Stimulated activated CD4-positive, alpha-beta T cell treated with anti-CD3 and anti-CD28 coated beads, Interleukin-1b, Interleukin-23, amount 100 ng/mL, for 24 hours (primary cell): ENCODE results near the gene CACNA1A.
"Not testable (repeated sequence)": the region's sequence is repeated elsewhere in the genome, so short reads cannot be mapped to it uniquely, and the experiment has no call there.

Experiments used
- DNase-seq, 4 experiments: peaks; one replicate each; pipeline ENCODE4 v3.0.0-alpha.2; 2020; ENCODE audit warnings: low read depth in 4 of 4, low spot score in 1 of 4

CACNA1A gene

DNA sequence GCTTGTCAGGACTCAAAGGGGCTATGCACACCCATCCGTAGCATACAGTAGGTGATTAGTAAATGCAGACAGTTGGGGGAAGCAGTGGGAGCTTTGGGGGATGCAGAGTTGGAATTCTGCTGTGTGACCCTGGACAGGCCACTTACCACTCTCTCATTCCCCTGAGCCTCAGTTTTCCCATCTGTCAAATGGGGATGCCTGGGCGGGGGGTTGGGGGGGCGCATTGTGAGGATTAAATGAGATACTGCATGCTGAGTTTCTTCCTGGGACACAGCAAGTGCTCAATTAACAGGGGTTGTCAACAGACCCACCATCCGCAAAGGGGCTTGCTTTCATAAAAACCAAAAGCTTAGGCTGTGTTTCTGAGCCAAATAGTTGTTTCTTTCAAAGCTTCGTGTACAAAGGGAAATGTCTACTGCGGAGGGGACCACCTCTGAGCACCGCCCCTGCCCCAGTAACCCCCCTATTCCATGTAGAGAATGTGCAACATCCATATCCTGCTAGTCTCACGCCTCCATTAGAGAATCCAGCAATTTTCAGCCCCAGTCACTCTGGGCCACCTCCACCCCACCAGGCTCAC is 223.7 kb downstream of the CACNA1A start:
- no peak for DNase-seq

DNA sequence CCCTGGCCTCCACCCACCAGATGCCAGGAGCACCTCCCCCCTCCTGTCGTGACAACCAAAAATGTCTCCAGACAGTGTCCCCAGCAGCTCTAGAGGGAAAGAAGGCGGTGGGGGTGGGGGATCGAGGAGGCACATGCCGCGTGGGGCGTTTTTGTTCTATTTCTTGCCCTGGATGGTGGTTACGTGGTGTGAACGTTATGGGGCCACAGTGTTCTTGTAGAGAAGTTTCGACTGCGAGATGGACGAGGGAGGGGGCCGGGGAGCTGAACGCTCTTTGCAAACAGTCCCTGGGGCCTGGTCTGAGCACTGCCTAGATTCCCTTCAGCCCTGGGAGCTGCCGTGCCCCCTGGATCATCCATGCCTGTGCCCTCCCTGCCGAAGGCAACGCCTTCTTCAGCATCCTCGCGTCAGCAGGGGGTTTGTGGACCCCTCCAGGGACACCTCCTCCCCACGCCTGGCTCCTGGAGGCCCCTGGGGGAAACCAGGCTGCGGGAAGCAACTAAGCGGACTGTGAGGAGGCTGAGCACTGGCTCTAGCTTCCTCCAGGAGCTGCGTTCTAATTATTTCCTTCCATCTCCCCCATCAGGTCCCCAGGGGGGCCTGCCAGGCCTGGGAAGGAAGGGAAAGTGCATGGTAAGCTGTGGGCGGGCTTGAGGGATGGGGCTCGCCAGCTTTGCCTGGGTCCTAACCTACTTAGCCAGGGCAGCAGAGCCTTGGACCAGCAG is 224.6 kb downstream of the CACNA1A start:
- DNase-seq: no peak

DNA sequence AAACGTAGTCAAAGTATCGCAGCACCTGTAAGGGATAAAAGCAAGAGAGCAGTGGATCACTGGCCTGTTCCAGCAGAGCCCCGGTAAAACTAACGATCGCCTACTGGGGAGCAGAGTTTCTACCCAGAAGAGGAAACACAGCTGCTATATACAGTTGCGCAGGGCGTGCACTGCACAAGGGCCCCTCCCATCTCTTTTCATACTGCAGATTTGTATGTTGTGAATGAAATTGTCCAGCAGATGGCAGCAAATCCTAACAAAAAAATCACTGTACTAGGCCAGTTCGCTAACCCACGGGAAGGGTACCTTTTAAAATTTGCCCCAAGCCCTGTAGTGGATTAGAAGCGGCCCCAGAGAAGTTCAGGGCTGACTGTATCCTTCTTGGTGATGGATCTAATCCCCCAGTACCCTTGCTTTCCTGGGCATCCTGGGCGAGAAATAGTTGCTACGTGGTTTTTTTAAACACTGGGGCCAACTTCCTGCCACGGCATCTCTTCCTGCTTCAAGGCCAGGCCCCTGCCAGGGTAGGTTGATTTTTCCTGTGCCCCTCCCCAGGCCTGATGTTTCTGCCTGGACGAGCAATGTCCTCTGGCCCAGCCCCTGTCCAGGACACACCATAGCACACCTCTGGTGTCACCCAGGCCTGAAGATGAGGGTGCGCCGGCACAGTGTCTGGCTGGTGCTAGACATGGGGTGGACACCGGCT is 229.0 kb downstream of the CACNA1A start:
- peak; percentile 32 to 45 (median 41) for DNase-seq

DNA sequence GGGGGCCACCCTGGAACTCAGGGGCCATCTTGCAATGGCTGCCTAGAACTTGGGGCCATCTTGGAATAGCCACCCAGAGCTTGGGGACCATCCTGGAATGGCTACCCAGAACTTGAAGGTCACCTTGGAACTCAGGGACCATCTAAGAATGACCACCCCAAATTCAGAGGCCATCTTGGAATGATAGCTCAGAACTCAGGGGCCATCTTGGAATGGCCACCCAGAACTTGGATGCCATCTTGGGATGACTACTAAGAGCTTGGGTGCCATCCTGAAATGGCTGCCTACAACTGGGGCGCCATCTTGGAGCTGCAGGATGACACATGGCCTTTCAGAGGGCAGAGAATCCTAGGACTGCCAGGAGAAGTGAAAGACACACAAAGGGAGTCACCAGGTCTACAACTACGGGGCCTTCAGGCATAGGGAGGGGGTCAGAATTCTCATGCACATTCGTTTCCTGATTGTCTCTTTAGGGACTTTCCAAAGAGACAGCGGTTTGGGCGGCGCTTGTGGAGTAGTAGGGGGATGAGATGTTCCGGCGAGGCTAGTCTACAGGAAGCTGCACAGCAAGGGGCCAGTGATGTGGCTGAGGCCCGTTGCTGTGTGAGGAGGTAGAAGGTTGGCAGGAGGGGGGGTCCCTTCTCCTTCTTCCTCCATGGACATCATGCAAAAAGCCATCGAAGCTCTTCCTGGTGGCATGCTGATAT is 231.1 kb downstream of the CACNA1A start:
- DNase-seq: no peak

DNA sequence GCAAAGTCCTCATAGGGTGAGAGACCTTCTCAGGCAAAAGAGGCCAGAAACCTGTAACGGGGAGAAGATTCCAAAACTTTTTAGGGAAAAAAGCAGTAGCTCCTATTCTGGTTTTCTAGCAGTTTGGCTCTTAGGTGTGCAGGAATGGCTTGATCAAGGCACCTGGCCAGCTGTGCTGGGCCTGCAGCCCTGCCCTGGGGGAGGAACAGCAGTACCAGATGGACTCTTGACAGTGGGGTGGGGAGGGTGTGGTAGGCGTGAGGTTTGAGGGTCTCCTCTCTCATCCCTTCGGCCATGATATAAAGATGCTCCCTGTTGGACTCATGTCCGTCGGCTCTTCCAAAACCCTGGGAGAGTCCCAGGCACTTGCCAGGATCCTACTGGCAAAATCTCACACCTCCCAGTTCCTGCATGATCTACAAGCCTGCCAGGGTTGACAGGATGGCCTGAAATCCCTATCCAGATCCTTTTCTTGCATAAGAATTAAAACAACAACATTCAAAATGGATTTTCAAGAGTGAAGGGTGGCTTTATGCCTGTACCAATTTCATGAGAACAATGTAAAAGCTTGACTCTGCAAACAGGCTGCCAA is 235.7 kb downstream of the CACNA1A start:
- no peak for DNase-seq

DNA sequence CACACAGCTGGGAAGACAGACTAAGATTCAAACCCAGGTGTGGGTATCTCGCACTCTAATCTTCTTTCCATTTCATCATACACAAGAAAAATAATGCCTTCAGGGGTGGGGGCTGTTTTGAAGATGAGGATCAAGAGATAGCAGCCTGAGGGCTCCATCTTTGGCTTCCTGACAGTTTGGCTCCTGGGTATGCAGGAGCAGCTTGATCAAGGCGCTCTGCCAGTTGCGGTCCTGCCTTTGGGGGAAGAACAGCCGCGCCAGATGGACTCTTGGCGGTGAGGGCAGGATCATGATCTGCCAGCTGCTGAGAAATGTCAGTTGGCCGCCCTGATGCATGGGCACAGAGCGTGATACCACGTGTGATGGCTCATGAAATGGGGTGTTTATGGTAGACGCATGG is 236.9 kb downstream of the CACNA1A start:
- no peak for DNase-seq

DNA sequence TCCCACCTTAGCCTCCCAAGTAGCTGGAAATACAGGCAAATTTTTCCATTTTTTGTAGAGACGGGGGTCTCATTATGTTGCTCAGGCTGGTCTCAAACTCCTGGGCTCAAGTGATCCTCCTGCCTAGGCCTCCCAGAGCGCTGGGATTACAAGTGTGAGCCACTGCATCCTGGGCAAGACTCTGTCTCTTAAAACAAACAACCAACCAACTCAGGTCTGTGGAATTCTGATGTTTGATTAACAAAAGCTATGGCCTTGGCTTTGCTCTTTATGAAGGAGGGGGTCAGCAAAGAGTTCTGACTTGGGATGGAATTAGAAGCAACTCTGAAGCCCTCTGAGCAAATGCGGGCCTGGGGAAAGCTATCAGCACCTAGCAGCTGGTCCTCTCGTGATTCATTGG is 238.4 kb downstream of the CACNA1A start:
- no peak for DNase-seq

DNA sequence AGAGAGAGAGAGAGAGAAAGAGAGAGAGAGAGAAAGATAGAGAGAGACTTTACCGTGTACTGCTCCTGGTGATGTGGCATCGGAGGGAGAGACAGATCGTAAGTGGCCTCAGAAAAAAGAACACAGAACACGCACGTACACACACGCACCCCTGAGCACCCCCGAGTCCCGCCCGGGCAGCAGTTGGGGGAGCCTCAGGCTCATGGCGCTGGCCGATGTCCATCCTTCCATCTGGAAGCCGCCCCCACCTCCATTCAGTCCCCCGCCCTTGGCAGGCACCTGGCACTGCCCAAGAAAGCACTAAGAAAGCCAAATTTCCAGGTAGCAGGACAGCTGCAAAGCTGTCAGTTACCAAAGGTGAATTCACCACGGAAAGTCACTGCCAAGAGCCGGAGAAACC is 239.1 kb downstream of the CACNA1A start:
- DNase-seq: no peak

DNA sequence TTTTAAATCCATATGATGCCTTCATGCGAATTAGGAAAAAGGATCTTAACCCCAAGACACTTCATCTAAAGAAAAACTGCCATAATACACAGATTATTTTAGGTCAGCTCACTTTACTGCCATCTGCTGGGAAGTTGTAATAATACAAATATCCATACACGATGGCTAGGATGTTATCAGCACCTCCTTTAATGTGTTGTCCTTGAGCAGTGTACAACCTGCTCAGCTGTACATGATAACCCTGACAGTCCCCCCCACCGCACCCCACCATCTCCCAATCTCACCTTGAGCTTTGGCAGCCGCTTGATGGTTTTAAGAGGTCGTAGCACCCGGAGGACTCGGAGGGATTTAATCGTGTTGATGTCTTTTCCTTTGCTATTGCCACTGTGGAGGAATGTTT is 243.8 kb downstream of the CACNA1A start:
- no peak for DNase-seq

DNA sequence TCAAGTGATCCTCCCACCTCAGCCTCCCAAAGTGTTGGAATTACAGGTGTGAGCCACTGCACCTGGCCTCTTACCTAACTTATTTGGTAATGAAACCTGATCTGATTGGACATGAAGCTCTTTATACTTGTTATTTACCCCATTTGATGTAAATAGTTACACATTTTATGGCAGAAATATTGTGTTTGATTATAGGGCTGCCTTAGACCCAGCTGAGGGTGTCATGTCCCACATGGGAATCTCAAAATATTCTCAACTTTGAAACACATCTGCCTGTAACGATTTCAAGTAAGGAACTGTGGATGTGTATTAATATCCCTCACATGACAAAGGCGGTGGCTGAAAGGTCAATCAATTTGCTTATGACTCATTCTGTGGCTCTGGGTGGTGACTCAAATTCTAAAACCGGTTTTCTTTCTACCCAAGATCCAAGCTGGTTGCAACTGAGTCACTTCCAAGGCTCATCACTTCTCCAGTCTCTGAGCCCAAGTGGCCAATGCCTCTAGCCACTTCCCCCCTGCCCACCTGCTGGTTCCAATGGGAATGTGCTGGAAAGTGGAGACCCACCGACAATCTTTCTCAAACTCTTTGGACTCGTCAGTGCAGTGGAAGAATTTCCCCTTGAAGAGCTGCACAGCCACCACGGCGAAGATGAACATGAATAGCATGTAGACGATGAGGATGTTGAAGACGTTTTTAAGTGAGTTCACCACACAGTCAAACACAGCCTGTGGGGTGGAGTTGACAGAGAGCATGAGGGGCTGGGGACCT is 245.2 kb downstream of the CACNA1A start:
- DNase-seq: peak in 1 of 4 experiments; percentile 23

DNA sequence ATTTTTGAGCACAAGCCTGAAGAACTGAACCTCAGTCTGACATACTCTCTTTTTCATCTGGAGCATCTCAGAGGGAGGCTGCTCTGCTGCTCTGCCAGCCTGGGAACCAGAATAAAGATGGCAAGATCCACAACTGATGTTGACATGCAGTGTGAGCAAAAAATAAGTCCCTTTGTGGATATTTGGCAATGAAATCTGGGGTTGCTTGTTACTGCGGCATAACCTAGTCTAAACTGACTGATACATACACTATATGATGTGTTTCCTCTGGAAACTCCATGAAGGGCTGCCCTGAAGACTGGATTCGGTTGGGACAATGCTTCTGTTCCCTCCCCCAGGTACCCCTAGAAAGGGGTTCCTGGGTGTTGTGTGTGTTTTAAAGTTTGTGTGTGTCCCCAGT is 249.4 kb downstream of the CACNA1A start:
- DNase-seq: no peak

DNA sequence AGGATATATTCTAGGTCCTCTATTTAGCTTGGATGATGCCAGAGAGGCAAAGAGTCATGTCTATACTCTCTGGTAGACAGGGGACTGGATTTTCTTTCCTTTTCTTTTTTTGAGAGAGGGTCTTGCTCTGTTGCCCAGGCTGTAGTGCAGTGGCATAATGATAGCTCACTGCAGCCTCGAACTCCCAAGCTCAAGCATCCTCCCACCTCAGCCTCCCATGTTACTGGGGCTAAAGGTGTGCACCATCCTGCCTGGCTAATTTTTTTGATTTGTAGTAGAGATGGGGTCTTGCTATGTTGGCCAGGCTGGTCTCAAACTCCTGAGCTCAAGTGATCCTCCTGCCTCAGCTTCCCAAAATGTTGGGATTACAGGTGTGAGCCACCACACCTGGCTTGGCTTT is 249.9 kb downstream of the CACNA1A start:
- not testable (repeated sequence) for DNase-seq

DNA sequence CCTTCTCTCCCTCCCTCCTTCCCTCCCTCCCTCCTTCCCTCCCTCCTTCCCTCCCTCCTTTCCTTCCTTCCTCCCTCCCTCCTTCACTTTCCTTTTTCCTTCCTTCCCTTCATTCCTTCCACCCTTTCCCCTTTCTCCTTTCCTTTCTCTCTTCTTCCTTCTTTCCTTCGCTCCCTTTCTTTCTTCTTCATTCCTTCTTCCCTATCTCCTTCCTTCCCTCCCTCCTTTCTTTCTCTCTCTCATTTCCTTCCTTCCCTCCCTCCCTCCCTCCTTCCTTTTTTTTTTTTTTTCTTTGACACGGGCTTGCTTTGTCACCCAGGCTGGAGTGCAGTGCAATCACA is 250.6 kb downstream of the CACNA1A start:
- DNase-seq: no peak

DNA sequence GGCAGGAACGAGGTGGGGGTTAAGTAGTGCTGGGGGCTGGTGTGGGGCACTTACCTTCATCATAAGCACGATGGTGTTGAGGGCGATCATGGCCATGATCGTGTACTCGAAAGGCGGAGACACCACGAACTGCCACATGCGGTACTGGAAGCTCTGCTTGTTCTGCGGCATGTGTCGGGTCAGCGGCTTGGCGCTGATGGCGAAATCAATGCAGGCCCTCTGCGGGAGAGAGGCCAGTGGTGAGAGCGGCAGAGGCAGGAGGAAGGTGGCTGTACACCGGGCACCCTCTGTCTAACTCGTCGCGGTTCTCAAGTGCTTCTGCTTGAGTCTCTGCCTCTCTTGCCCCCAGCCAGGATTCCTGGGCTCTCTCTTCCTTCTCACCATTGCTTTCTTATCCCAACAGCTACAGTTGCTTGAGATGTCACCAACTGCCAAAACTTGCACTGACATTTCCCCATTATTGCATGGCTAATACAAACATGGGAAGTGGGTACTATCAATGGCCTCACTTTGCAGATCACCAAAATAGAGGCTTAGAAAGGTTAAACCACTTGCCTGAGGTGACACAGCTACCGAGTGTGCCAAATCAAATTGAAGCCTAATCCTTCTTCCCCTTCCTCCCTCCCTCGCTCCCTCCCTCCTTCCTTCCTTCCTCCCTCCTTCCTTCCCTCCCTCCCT is 251.1 kb downstream of the CACNA1A start:
- no peak for DNase-seq

DNA sequence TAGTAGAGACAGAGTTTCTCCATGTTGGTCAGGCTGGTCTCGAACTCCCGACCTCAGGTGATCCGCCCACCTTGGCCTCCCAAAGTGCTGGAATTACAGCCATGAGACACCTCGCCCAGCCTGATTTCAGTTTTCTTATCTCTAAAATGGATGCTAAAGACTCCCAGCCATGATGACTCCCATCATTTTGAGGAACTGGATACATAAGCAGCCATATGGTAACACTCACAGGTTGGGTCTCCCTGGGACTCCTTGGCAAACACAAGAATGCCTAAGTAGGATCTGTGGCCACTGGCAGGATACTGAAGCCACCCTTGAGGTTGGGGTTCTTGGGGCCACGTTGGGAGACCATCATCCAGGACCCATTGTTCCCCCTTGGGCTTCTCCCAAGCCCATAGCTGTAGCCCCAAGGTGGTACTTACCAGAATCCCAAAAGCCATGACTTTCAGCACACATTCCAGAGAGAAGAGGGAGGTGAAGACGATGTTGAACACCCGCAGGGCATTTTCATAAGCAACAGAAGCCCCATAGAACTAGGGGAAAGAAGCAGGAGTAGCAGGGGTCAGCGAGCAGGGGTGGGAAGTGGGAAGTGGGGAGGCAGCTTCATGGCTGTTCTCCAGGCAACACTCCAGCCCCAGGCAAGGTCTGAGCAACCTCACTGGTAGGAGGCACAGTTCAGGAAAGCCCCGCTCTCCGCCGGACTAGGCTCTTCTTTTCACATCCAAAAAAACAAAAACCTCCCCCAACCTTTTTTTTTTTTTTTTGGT is 253.5 kb downstream of the CACNA1A start:
- DNase-seq: no peak

DNA sequence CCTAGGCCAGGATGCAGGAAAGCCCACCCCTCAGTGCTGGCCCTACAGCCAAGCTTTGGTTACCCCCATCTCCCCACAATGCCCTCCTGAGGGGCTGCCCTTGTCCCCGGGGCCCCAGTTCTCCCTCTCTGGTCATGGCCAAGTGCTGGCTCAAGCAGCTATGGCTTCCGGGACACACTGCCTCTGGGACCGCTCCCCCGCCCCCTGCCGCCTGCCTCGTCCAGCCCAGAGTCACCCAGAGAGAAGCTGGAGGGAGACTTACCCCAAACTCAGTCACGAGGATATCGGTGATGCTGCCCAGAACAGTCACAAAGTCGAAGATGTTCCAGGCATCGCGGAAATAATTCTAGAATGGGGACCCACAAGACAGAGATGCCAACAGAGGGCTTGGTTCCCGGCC is 261.4 kb downstream of the CACNA1A start:
- DNase-seq: no peak

DNA sequence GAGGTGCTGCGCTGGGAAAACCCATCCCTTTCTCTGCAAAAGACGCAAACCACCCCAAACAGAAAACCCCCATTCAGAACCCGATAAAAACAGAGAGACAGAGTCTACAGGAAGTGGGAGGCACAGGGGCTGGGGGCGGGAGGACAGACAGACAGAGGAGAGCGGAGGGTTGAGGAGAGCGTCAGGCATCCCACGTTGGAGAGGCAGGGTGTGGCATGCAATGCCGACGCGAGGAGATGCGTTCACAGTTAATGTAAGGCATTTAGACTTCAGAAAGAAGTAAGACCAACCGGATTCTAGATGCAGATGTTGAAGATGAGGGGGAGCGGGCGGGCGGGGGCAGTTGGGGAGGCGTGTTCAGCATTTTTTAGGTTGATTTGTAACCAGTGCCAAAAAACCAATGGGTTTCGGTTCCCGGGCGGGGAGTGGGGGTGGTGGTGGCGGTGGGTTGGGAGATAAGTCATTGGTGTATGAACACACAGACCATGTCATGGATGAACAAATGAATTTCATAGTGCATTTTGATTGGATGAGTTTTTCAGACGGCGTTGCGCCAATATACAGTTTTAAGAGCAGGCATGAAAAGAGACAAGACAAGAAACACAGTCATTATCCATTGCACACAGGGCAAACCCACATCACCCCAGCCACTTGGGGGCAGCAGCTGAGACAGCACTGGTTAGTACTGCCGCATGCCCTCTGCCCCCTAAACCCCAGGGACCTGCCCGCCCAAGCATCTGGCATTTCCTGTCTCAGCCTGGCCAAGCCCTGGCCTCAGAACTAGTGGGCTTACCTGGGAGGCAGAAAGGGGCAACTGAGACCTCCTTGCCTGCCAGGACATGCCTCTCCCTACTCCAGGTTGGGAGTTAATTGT is 264.8 kb downstream of the CACNA1A start:
- peak in 1 of 4 experiments; percentile 11 for DNase-seq

DNA sequence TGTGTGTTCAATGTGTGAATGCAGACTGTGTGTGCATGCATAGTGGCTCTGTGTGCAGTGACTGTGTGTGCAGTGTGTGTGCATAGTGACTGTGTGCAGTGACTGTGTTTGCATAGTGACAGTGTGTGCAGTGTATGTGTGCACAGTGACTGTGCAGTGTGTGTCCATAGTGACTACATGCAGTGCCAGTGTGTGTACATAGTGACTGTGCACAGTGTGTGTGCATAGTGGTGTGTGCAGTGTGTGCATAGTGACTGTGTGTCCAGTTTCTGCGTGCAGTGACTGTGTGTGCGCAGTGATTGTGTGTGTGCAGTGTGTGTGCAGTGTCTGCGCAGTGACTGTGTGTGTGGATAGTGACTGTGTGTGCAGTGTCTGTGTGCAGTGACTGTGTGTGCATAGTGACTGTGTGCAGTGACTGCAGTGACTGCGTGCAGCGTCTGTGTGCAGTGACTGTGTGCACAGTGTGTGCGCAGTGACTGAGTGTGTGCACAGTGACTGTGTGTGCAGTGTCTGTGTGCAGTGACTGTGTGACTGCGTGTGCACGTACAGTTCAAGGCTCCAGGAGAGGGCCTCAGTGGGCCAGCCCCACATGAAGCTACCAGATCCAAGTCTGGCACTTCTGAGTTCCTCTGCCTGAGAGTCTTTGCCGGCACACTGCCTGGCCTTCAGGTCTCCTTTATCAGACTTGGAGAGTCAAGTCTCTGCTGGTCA is 265.8 kb downstream of the CACNA1A start:
- no peak for DNase-seq
